ENCODE data around the gene SNAP47.

GRCh38 chr1:227796359-227796915 is 61.2 kb downstream of the SNAP47 start:
- TF ChIP-seq POLR2A (IDR thresholded peaks at IDR 0.05) (no peak), CTCF (IDR thresholded peaks at IDR 0.05) (no peak)

Data from lower leg skin (tissue), 3 donors.